ENCODE data around the gene BRAT1.

GRCh38 chr7:2513702-2514101, 41.6 kb downstream of the BRAT1 start:
- TF ChIP-seq EZH2 (IDR thresholded peaks at IDR 0.05) (no peak), POLR2AphosphoS5 (IDR thresholded peaks at IDR 0.05; ENCODE audit: borderline replicate concordance, low read depth, low read length) (no peak), FOXP2 (optimal IDR thresholded peaks at IDR 0.05; ENCODE audit: control extremely low read depth, extremely low read length, insufficient read depth) (no peak)
